Measurements from ENCODE around the gene DISC1.

The DISC1 gene

DNA sequence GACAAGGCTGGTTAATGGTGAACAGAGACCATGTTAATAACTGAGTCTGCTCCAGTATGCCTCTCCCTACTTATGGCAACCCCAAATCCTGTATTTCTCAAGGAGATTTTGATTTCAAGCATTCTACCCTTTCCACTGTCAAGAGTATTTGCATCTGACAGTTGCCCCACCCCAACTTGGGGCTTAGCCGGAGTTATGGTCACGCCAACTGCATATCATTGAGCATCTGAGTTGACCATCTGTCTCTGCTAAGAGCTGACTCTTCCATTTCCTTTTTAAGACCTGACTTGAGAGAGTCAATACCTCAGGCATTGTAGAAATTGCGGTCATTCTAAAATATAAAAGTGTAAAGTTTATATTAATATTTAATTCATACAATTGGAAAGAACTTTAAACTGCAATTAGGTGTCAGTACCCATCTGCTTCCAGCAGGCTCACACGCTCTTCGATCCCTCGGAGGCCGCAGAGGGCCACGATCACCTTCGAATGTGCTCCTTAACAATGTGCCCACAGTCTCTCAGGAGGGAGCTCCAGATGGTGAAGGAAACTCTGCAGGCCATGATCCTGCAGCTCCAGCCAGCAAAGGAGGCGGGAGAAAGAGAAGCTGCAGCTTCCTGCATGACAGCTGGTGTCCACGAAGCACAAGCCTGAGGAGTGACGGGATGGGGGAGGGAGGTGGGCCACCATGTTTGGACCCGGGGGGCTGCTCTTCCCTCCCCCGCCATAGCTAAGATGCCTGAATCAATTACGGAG lies 409.8 kb downstream of the DISC1 start:
- DNase-seq (ENCODE audit: low spot score), result no peak
- TF ChIP-seq, protein P1, sequence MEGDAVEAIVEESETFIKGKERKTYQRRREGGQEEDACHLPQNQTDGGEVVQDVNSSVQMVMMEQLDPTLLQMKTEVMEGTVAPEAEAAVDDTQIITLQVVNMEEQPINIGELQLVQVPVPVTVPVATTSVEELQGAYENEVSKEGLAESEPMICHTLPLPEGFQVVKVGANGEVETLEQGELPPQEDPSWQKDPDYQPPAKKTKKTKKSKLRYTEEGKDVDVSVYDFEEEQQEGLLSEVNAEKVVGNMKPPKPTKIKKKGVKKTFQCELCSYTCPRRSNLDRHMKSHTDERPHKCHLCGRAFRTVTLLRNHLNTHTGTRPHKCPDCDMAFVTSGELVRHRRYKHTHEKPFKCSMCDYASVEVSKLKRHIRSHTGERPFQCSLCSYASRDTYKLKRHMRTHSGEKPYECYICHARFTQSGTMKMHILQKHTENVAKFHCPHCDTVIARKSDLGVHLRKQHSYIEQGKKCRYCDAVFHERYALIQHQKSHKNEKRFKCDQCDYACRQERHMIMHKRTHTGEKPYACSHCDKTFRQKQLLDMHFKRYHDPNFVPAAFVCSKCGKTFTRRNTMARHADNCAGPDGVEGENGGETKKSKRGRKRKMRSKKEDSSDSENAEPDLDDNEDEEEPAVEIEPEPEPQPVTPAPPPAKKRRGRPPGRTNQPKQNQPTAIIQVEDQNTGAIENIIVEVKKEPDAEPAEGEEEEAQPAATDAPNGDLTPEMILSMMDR (IDR thresholded peaks at IDR 0.05; ENCODE audit: extremely low read depth, missing control alignments), result no peak

DNA sequence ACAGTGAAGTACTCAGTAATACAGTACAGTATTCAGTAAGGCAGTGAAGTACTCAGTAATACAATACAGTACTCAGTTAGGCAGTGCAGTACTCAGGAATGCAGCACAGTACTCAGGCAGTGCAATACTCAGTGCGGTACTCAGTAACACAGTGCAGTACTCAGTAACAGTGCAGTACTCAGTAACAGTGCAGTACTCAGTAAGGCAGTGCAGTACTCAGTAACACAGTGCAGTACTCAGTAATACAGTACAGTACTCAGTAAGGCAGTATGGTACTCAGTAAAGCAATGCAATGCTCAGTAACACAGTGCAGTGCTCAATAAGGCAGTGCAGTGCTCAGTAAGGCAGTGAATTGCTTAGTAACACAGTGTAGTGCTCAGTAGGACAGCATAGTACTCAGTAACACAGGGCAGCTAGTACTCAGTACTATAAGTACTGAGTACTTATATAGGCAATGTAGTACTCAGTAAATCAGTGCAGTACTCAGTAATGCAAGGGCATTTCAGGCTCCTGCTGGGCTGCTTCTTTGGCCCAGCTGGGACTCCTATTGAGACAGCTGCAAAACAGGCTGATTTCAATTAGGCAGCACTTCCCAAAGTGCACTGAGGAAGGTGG lies 411.3 kb downstream of the DISC1 start:
- DNase-seq (ENCODE audit: low spot score), result no peak
- TF ChIP-seq, protein P1 (IDR thresholded peaks at IDR 0.05; ENCODE audit: extremely low read depth, missing control alignments), result no peak

DNA sequence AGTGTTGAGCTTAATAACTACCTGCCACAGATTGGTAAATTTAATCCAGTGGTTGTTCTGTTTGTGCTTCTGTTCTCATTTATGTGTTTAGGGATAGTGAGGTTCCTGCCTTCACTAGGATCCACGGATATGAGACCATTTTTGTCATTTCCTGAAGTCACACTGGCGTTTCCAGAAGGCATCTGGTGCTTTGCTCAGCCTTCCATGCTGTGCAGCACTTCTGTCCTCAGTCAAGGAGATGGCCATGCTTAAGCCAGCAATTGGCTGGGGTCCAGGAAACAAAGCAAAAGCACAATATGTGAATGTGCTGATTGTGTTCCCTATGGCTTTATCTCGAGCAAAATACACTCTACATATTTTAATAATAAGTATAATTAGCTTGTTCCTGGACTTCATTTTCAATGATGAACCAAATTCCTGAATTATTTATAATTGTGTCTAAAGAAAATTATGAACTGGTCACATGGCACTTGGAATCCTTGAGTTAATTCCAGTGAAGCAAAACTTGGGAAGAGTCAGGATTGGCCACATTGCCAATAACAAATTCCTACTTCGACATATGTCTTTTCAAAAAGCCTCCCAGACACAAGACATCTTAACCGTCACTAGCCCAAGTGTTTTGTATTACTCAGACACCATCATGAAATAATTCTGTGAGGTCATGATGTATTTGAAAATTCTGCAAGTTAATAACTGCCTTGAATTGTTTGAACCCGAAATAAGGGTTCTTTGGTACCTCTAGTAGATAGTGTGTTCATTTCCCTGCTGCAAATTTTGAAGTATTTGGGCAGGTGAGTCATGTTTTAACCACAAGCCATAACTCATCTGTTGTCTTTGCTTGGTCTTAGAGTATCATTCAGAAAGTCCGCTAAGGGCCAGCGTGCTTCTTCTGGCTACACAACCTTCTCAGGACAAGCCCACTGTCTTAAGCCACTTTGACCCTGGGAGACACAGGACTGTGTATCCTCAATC lies 412.4 kb downstream of the DISC1 start:
- TF ChIP-seq, protein P1 (IDR thresholded peaks at IDR 0.05; ENCODE audit: extremely low read depth, missing control alignments), result no peak
- no peak for DNase-seq (ENCODE audit: low spot score)

DNA sequence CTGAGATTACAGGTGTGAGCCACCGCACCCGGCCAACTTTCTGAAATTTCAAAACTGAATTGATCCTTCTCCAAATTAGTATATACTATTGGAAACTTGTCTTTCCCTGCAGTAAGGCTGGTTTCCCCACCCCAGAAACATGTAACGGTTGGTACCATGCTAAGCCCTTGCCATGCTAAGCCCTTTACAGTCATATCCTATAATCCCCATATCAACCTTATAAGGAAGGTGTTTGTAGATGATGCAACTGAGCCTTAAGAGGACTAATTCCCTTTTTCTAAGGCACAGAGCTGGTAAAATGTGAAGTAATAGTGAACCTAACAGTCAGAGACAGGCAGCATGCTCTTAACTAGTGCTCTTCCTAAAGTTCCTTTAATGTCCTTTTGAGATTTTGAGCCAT lies 413.7 kb downstream of the DISC1 start:
- no peak for DNase-seq (ENCODE audit: low spot score)
- TF ChIP-seq, protein P1 (IDR thresholded peaks at IDR 0.05; ENCODE audit: extremely low read depth, missing control alignments), result no peak

DNA sequence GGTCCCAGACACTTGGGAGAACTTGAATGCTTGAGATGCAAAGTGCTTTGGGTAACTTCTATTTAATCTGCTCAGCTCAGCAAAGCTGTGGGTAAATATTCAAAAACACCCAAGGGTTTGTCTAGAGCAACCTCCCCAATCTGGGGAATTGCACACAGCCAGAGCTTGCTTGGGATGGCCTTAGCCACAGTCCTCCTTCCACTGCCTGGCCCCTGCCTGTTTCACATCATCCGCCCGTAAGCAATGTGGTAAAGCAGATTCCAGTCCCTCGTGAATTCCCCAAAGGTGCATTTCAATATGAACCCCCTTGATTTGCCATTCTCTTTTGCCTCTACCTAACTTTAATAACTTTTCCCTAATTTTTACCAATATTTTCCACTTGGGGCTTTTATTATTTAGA lies 418.1 kb downstream of the DISC1 start:
- no peak for DNase-seq (ENCODE audit: low spot score)
- TF ChIP-seq, protein P1 (IDR thresholded peaks at IDR 0.05; ENCODE audit: extremely low read depth, missing control alignments), result no peak

DNA sequence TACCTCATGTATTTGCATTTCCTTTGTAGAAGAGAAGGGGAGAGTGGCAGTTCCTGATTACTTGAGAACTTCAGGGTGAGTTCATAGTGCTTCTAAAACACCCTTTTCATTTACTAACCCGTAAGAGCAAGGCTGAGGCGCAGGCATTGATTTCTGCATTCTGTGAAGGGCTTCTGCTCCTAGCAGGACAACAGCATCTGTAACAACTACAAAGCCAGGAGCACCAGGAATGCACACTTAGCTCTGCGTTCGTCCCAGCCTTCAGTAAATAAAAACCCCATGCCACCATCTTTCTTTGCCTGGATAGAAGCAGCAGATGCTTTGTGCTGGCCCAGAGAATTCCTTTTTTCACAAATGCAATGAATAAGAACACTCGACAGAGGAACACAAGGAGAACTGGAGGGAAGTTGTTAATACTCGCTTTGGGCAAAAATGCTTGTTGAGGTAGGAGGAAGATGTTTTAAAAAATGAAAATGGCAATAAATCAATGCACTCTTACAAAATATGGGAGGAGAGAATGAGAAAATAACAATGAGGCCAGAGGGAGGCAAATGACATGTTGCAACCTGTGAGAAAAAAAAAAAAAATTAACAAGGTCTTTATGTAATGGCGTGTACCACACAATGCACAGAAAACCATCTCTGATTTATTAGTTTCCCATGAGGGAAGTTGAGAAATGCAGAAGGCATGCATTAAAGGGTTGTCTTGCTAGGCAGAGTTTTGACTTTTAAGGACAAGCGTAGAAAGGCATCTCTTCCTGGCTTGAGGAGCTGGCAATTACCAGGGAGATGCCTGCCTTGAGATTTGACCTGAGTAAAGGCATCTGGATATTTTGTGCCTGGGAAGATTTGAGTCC lies 418.8 kb downstream of the DISC1 start:
- TF ChIP-seq, protein P1 (IDR thresholded peaks at IDR 0.05; ENCODE audit: extremely low read depth, missing control alignments), result no peak
- DNase-seq (ENCODE audit: low spot score), result no peak

Measured in GM20000 (cell line).